CD8-positive, alpha-beta memory T cell (primary cell): Measurements from ENCODE around the gene ANKRD35. TPM values are rescaled to one million over a fixed set of nuclear protein-coding genes. Genes with fewer than 3 reads are reported as not detected.

Experiments used
- CTCF ChIA-PET: fragments of 350-600 bp; sonication (Branson Sonifier 250); formaldehyde crosslinking; loops from one replicate; lab custom pipeline; 2021; ENCODE audit warnings: antibody characterized with exemption; lab: Charles Lee
- POLR2A ChIA-PET: fragments of 350-600 bp; sonication (Branson Sonifier 250); formaldehyde crosslinking; loops from one replicate; lab custom pipeline; 2021; ENCODE audit warnings: antibody characterized with exemption; lab: Charles Lee
- DNase-seq, 5 donors: peaks; one replicate each; pipeline versions ENCODE4 v3.0.0 to v3.0.0-alpha.2; 2020 to 2022; ENCODE audit warnings: mixed read lengths in 1 of 5
- H3K27ac ChIP-seq: one replicate; pipeline ENCODE4 v1.7.0; 2013; ENCODE audit warnings: low read depth, mild to moderate bottlenecking, low read length, moderate library complexity
- H3K27me3 ChIP-seq: 2 replicates; pipeline ENCODE4 v1.7.0; 2013; ENCODE audit warnings: low read length, mild to moderate bottlenecking; ENCODE audit not compliant: insufficient read depth, poor library complexity, severe bottlenecking
- H3K36me3 ChIP-seq: 2 replicates; pipeline ENCODE4 v1.7.0; 2013; ENCODE audit warnings: mild to moderate bottlenecking, low read length, moderate library complexity; ENCODE audit not compliant: insufficient read depth
- H3K4me1 ChIP-seq: 2 replicates; pipeline ENCODE4 v1.7.0; 2013; ENCODE audit warnings: mild to moderate bottlenecking, low read length, moderate library complexity; ENCODE audit not compliant: insufficient read depth
- H3K4me3 ChIP-seq: 2 replicates; pipeline ENCODE4 v1.7.0; 2013; ENCODE audit warnings: mild to moderate bottlenecking, low read length
- H3K9me3 ChIP-seq: 2 replicates; pipeline ENCODE4 v1.7.0; 2013; ENCODE audit warnings: mild to moderate bottlenecking, low read length
- H3K27ac Mint-ChIP-seq, 8 donors: one replicate each; pipeline ENCODE4 v1.8.0; 2020 to 2021; ENCODE audit warnings: mixed read lengths in 8 of 8, mild to moderate bottlenecking in 6 of 8, inconsistent platforms in 3 of 8, moderate library complexity in 3 of 8
- H3K27me3 Mint-ChIP-seq, 2 donors: one replicate each; pipeline ENCODE4 v1.8.0; 2020 to 2021; ENCODE audit warnings: mixed read lengths in 2 of 2, mild to moderate bottlenecking in 1 of 2, moderate library complexity in 1 of 2
- H3K36me3 Mint-ChIP-seq, 3 donors: one replicate each; pipeline ENCODE4 v1.8.0; 2020 to 2021; ENCODE audit warnings: mixed read lengths in 3 of 3, inconsistent platforms in 1 of 3, mild to moderate bottlenecking in 1 of 3
- H3K4me1 Mint-ChIP-seq, 3 donors: one replicate each; pipeline ENCODE4 v1.8.0; 2020 to 2021; ENCODE audit warnings: mixed read lengths in 3 of 3, inconsistent platforms in 1 of 3, mild to moderate bottlenecking in 1 of 3
- H3K4me3 Mint-ChIP-seq, 7 donors: one replicate each; pipeline ENCODE4 v1.8.0; 2020 to 2021; ENCODE audit warnings: mixed read lengths in 7 of 7, mild to moderate bottlenecking in 6 of 7, moderate library complexity in 4 of 7, inconsistent platforms in 2 of 7
- H3K9me3 Mint-ChIP-seq, 5 donors: one replicate each; pipeline ENCODE4 v1.8.0; 2020 to 2022; ENCODE audit warnings: mixed read lengths in 5 of 5, mild to moderate bottlenecking in 3 of 5, moderate library complexity in 2 of 5, inconsistent platforms in 1 of 5
- polyA plus RNA-seq: library from polyadenylated mRNA; unstranded; fragments of 300-500 nt; fragmentation: Illumina TruSeq; gene quantifications from one replicate; pipeline ENCODE4 v1.2.3, GENCODE V29; 2021
- total RNA-seq, 2 experiments: library from RNA; stranded (reverse); gene quantifications; one replicate each; pipeline ENCODE4 v1.2.3, GENCODE V29; 2021

Gene ANKRD35
- total and polyA plus RNA-seq, 3 experiments from 2014 or later, result 0.80 to 1.3 (median 1.0) TPM

DNA sequence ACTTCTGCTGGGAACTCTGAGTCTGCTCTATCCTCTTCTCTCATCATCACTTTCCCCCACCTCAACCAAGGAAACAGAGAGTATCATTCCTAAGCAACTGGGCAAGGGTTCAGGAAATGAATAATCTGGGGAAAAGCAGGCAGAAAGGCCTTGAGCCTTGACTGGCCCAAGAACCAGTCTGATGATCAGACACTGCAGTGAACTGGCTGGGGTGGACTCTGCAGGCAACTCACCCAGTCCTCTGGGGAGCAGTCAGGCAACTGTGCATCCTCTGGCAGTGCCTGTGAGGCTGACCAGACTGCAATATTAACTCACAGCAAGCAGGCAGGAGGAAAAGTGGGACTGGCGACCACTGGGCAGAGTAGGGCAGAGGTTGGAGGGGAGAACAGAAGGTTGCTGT lies 991 bp downstream of the ANKRD35 start:
- Mint-ChIP-seq H3K36me3 (no peaks in the 10 kb centered on the region), H3K4me3 (peak overlapping the region; percentile 71 to 86 (median 83)), H3K27me3 (peaks cover 23 to 24% of the 10 kb centered on the region in 2 donors), H3K9me3 (no peaks in the 10 kb centered on the region), H3K27ac (no peak overlapping the region), H3K4me1 (peaks cover 16 to 20% (median 18%) of the 10 kb centered on the region in 3 donors)
- Histone ChIP-seq H3K36me3 (no peaks in the 10 kb centered on the region), H3K27me3 (peaks cover 18% of the 10 kb centered on the region), H3K4me3 (no peak overlapping the region), H3K27ac (no peak overlapping the region), H3K4me1 (peaks cover 13% of the 10 kb centered on the region), H3K9me3 (no peaks in the 10 kb centered on the region)
- no peak for DNase-seq
- POLR2A ChIA-PET, result interaction anchor here (0.5 kb wide), 1 partner anchor 153 kb away, joined by 8 read pairs; no protein-coding TSS in a partner anchor
- CTCF ChIA-PET, result interaction anchor here (1.0 to 2.6 kb wide), 3 partner anchors 25 to 155 kb away, joined by 3 to 11 read pairs (median 4); partner anchors contain the start of genes NUDT17 and PIAS3

- Mint-ChIP-seq H3K27me3 (peaks cover 21 to 38% of the 10 kb centered on the region in 2 donors), H3K4me3 (no peak overlapping the region), H3K27ac (no peak overlapping the region), H3K9me3 (no peaks in the 10 kb centered on the region), H3K4me1 (peaks cover 1 to 3% (median 2%) of the 10 kb centered on the region in 3 donors), H3K36me3 (no peaks in the 10 kb centered on the region)
- CTCF ChIA-PET, result interaction anchor here (0.8 to 2.4 kb wide), 6 partner anchors 9 to 138 kb away, joined by 3 to 9 read pairs (median 4); partner anchors contain the start of gene ITGA10
- Histone ChIP-seq H3K27me3 (peaks cover 13% of the 10 kb centered on the region), H3K36me3 (no peaks in the 10 kb centered on the region), H3K4me3 (no peak overlapping the region), H3K9me3 (no peaks in the 10 kb centered on the region), H3K27ac (peak overlapping the region; percentile 21), H3K4me1 (peaks cover under 1% of the 10 kb centered on the region)
- DNase-seq, result no peak
- POLR2A ChIA-PET, result interaction anchor here (0.7 kb wide), 1 partner anchor 158 kb away, joined by 3 read pairs; no protein-coding TSS in a partner anchor
Observed at GRCh38 chr1:145879775-145880174, 5.9 kb downstream of the ANKRD35 start.

DNA sequence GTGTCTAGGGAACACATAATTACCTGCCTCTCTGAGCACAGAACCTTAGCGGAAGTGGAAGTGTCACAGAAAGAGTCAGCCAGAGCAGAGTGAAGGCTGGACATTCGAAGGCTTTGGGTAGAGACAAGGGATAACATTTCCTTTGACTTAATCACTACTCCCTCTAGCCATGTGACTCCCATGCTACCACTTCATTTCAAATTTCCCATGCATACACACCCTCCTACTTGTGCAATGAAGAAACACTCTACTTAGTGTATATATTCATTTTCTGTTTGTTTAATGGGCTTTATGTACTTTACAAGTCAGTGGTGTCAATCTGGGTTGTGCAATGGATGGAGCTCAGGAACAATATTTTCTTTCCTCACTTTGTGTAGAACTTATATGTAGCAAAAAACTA lies 6.9 kb downstream of the ANKRD35 start:
- ChIA-PET CTCF (interaction anchor here (1.0 to 2.4 kb wide), 3 partner anchors 8 to 139 kb away, joined by 3 to 9 read pairs (median 4); no protein-coding TSS in a partner anchor), POLR2A (no interaction called here)
- H3K27me3 ChIP-seq, result peaks cover 4% of the 10 kb centered on the region
- H3K27me3 Mint-ChIP-seq, result peaks cover 15 to 30% of the 10 kb centered on the region in 2 donors
- no peak overlapping the region for H3K27ac Mint-ChIP-seq
- H3K9me3 ChIP-seq, result no peaks in the 10 kb centered on the region
- no peak overlapping the region for H3K4me3 ChIP-seq
- H3K4me1 Mint-ChIP-seq, result peaks cover 0 to 2% (median 0%) of the 10 kb centered on the region in 3 donors
- H3K27ac ChIP-seq, result no peak overlapping the region
- no peaks in the 10 kb centered on the region for H3K36me3 Mint-ChIP-seq
- no peaks in the 10 kb centered on the region for H3K4me1 ChIP-seq
- H3K4me3 Mint-ChIP-seq, result no peak overlapping the region
- H3K9me3 Mint-ChIP-seq, result no peaks in the 10 kb centered on the region
- no peak for DNase-seq
- no peaks in the 10 kb centered on the region for H3K36me3 ChIP-seq

DNA sequence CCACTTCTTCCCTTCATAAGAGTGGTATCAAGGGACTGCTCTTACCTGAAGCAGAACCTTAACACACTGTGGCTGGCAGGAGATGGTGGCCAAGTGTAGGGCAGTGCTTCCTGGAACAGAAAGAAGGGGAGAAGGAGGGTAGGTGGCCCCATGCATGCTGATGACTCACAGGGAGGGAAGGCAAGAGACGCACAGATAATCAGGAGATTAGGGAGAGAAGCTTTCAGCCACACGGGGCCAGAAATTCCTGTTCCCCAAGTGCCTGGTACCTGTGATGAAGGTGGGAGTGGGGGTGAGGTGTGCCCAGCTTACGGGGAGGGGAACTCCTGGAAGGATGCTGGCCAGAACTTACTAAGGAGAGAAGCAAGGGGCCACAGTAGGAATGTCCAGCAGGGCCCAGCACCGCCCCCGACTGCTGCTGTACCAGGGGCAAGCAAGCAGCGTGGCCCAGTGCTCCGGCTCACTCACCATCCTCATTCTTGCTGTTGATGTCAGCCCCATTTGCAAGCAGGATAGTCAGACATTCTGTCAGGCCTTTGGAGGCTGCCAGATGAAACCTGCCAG lies 7.7 kb downstream of the ANKRD35 start:
- no peak overlapping the region for H3K4me3 Mint-ChIP-seq
- no peaks in the 10 kb centered on the region for H3K36me3 Mint-ChIP-seq
- no peaks in the 10 kb centered on the region for H3K27me3 ChIP-seq
- H3K9me3 Mint-ChIP-seq, result no peaks in the 10 kb centered on the region
- POLR2A ChIA-PET, result no interaction called here
- H3K27ac Mint-ChIP-seq, result no peak overlapping the region
- H3K4me1 Mint-ChIP-seq, result peaks cover 1 to 7% (median 4%) of the 10 kb centered on the region in 3 donors
- no peak overlapping the region for H3K4me3 ChIP-seq
- H3K4me1 ChIP-seq, result no peaks in the 10 kb centered on the region
- H3K36me3 ChIP-seq, result no peaks in the 10 kb centered on the region
- DNase-seq, result no peak
- H3K9me3 ChIP-seq, result no peaks in the 10 kb centered on the region
- no peak overlapping the region for H3K27ac ChIP-seq
- peaks cover 11 to 25% of the 10 kb centered on the region in 2 donors for H3K27me3 Mint-ChIP-seq
- CTCF ChIA-PET, result interaction anchor here (2.4 kb wide), 1 partner anchor 13 kb away, joined by 9 read pairs; no protein-coding TSS in a partner anchor

DNA sequence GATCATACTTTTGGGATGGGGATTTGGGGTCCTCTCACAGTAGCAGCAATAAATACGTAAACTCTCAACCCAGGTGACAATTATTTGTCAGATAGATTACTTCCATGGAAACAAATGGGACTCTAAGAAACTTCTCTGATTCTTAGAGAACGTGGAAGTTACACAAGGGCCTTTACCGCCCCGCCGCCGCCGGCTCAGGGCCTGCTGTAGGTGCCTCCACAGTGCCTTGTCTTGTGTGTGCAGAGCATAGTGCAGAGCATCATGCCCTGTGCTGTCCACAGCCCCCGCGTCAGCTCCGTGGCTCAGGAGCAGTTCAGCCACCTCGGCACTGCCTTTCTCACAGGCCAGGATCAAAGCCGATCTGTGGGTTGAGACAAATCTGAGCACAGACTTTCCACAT lies 11.0 kb downstream of the ANKRD35 start:
- no peak overlapping the region for H3K4me3 ChIP-seq
- CTCF ChIA-PET, result interaction anchor here (1.7 kb wide), 1 partner anchor 29 kb away, joined by 10 read pairs; the partner anchor contains the start of gene NUDT17
- no peaks in the 10 kb centered on the region for H3K9me3 Mint-ChIP-seq
- POLR2A ChIA-PET, result no interaction called here
- H3K36me3 Mint-ChIP-seq, result no peaks in the 10 kb centered on the region
- no peak overlapping the region for H3K27ac Mint-ChIP-seq
- DNase-seq, result no peak
- no peak overlapping the region for H3K27ac ChIP-seq
- H3K27me3 ChIP-seq, result no peaks in the 10 kb centered on the region
- H3K36me3 ChIP-seq, result no peaks in the 10 kb centered on the region
- no peaks in the 10 kb centered on the region for H3K9me3 ChIP-seq
- H3K4me1 ChIP-seq, result peaks cover 12% of the 10 kb centered on the region
- H3K27me3 Mint-ChIP-seq, result peaks cover 4 to 20% of the 10 kb centered on the region in 2 donors
- peaks cover 16 to 24% (median 21%) of the 10 kb centered on the region in 3 donors for H3K4me1 Mint-ChIP-seq
- no peak overlapping the region for H3K4me3 Mint-ChIP-seq

DNA sequence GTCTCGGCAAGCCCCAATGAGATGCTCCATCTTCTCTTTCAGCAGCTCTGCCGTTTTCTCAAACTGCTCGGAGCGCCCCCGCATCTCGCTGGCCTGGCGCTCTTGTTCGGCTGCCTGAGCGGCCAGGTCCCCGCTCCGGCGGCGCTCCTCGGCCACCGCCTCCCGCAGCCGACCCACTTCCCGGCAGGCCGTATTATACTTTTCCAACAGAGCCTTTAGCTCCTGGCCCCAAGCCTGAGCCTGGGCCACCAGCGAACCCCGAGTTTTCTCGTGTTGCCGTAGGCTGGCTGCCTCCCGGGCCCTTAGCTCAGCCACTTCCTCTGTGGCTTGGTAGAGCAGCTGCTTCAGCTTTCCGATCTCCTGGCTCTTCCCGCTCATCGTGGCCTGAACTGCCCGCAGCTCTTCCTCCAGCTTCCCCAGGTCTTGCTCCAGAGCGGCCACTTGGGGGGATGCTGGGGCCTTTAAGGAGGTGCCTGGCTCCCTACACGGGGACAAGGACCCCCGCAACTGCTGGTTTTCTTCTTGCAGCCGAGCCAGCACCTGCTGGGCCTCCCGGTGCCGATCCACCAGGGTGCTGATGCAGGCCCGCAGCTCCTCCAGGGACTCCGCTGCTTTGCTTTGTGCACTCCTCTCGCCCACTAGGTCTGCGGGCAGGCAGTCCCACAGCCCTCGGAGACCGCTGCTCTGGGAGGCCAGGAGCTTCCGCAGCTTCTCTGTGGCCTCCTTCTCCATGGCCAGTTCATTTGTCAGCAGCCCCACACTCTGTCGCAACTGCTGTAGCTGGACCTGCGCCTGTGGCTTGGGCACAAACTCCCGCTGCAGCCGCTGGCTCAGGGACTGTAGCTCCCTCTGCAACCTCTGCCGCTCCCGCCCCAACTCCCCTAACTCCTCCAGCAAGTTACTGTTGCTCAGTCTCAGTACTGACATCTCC lies 13.4 kb downstream of the ANKRD35 start:
- Mint-ChIP-seq H3K4me1 (peaks cover 16 to 24% (median 21%) of the 10 kb centered on the region in 3 donors), H3K27ac (peak overlapping the region; percentile 9 to 93 (median 82)), H3K27me3 (peaks cover 4 to 13% of the 10 kb centered on the region in 2 donors), H3K9me3 (no peaks in the 10 kb centered on the region), H3K36me3 (no peaks in the 10 kb centered on the region), H3K4me3 (peak overlapping the region; percentile 74 to 93 (median 84))
- ChIA-PET POLR2A (interaction anchor here (0.6 to 2.8 kb wide), 5 partner anchors 13 to 55 kb away, joined by 3 to 25 read pairs (median 6); partner anchors contain the start of genes NUDT17, PEX11B, PIAS3 and RBM8A), CTCF (interaction anchor here (1.0 to 2.9 kb wide), 14 partner anchors 9 to 165 kb away, joined by 3 to 28 read pairs (median 4); partner anchors contain the start of genes ANKRD35, ITGA10, NUDT17 and PEX11B)
- H3K4me3 ChIP-seq, result peak overlapping the region; percentile 51
- H3K9me3 ChIP-seq, result no peaks in the 10 kb centered on the region
- H3K4me1 ChIP-seq, result peaks cover 12% of the 10 kb centered on the region
- no peak overlapping the region for H3K27ac ChIP-seq
- no peaks in the 10 kb centered on the region for H3K27me3 ChIP-seq
- DNase-seq, result peak in 4 of 5 donors; percentile 6 to 56 (median 40)
- H3K36me3 ChIP-seq, result no peaks in the 10 kb centered on the region

DNA sequence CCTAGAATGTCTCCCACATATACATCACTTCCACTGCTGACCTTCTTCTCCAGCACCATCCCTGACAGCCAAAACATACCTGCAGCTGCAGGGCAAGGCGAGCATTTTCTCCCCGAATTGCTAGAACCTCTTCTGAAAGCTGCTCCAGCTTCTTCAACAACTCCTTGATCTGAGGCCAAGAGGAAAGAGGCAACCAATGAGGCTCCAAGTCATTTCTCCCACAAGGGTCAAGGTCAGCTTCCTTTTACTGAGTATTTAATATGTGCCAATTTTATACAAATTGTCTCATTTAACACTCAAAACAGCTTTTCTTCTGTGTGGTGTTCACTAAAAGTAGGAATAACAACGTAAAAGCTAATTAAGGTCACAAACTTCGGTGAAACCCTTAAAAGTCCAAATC lies 17.4 kb downstream of the ANKRD35 start:
- no peaks in the 10 kb centered on the region for H3K36me3 ChIP-seq
- Mint-ChIP-seq H3K27me3 (peaks cover 4 to 5% of the 10 kb centered on the region in 2 donors), H3K27ac (no peak overlapping the region), H3K4me1 (peaks cover 16 to 19% (median 18%) of the 10 kb centered on the region in 3 donors), H3K4me3 (no peak overlapping the region), H3K9me3 (no peaks in the 10 kb centered on the region), H3K36me3 (peaks cover 0 to 3% (median 0%) of the 10 kb centered on the region in 3 donors)
- no peak overlapping the region for H3K4me3 ChIP-seq
- no peak for DNase-seq
- CTCF ChIA-PET, result interaction anchor here (2.1 to 2.8 kb wide), 2 partner anchors 9 to 22 kb away, joined by 7 to 10 read pairs; partner anchors contain the start of genes NUDT17 and PIAS3
- no peak overlapping the region for H3K27ac ChIP-seq
- POLR2A ChIA-PET, result interaction anchor here (3.6 kb wide), 1 partner anchor 9 kb away, joined by 12 read pairs; the partner anchor contains the start of gene PIAS3
- no peaks in the 10 kb centered on the region for H3K9me3 ChIP-seq
- no peaks in the 10 kb centered on the region for H3K27me3 ChIP-seq
- peaks cover 12% of the 10 kb centered on the region for H3K4me1 ChIP-seq
